Measurements from ENCODE around the gene RNU4-1. TPM values are rescaled to one million over a fixed set of nuclear protein-coding genes. Genes with fewer than 3 reads are reported as not detected.

Gene RNU4-1
- total and polyA plus RNA-seq, 2 donors (not counting 3 experiments of a cell fraction or from before 2014, with no cell fraction given): under 0.01 to 2,141 TPM

GRCh38 chr12:120332041-120332440, 39.0 kb upstream of the RNU4-1 start:
- Histone ChIP-seq H3K36me3 (ENCODE audit: control insufficient read depth in 2 of 2, extremely low read depth in 1 of 2, insufficient read depth in 2 of 2, low read length in 2 of 2) (no peaks in the 10 kb centered on the region), H3K79me2 (ENCODE audit: control insufficient read depth, insufficient read depth, low read length) (no peaks in the 10 kb centered on the region), H3K4me2 (ENCODE audit: insufficient read depth, low read length) (no peak overlapping the region), H4K20me1 (replicated peaks; ENCODE audit: control insufficient read depth, extremely low read depth, insufficient read depth, low read length) (no peaks in the 10 kb centered on the region), H3K4me3 (replicated peaks in 1 of 3; ENCODE audit: insufficient read depth in 1 of 3, low read depth in 1 of 3, low read length in 3 of 3) (no peak overlapping the region), H3K4me1 (ENCODE audit: control insufficient read depth, extremely low read depth, insufficient read depth, low read length) (no peaks in the 10 kb centered on the region), H3K27me3 (ENCODE audit: control insufficient read depth in 2 of 2, insufficient read depth in 2 of 2, low read length in 2 of 2) (no peaks in the 10 kb centered on the region), H3K9me1 (replicated peaks; ENCODE audit: control insufficient read depth, extremely low read depth, insufficient read depth, low read length) (no peaks in the 10 kb centered on the region), H3K27ac (ENCODE audit: insufficient read depth, low read depth, low read length) (no peak overlapping the region), H3K9ac (replicated peaks; ENCODE audit: extremely low read depth, insufficient read depth, low read length) (no peak overlapping the region), H2AFZ (ENCODE audit: low read depth, low read length) (no peak overlapping the region), H3K9me3 (replicated peaks; ENCODE audit: control insufficient read depth, insufficient read depth, low read length) (no peaks in the 10 kb centered on the region)
- intact Hi-C loops (cut with micrococcal nuclease) (no loop called here), dilution Hi-C loops (cut with MboI; ENCODE audit: extremely low pct_ligation_motif_present, low sequenced_read_pairs) (no loop called here)
- CTCF ChIA-PET: no interaction called here
- no peak for DNase-seq (ENCODE audit: low read depth, low spot score)
- POLR2A ChIA-PET: no interaction called here
- TF ChIP-seq CTCF (IDR thresholded peaks at IDR 0.05; ENCODE audit: extremely low read depth in 1 of 2, insufficient read depth in 1 of 2, low read depth in 1 of 2, low read length in 2 of 2) (no peak), JUN (IDR thresholded peaks at IDR 0.05; ENCODE audit: borderline replicate concordance, insufficient read depth, insufficient read length, low read depth) (no peak), MAX (IDR thresholded peaks at IDR 0.05; ENCODE audit: insufficient read depth, insufficient read length) (no peak), FOS (IDR thresholded peaks at IDR 0.05; ENCODE audit: borderline replicate concordance, insufficient read depth, low read length) (no peak), EZH2 (IDR thresholded peaks at IDR 0.05; ENCODE audit: borderline replicate concordance, low read depth, low read length, severe bottlenecking) (no peak), GATA2 (IDR thresholded peaks at IDR 0.05; ENCODE audit: insufficient read depth, insufficient read length, low read depth, low read length) (no peak), POLR2A (IDR thresholded peaks at IDR 0.05; ENCODE audit: low read depth, low read length) (no peak), MYC (IDR thresholded peaks at IDR 0.05; ENCODE audit: low read depth, low read length) (no peak), POLR2AphosphoS5 (IDR thresholded peaks at IDR 0.05; ENCODE audit: insufficient read depth, low read depth, low read length) (no peak)
- BruUV-seq (replicated peaks): no TSS peak
- no peak for FAIRE-seq
